GM03348 (cell line): Measurements from ENCODE around the gene KCND3.

Experiments used
- DNase-seq: peaks from one replicate; pipeline ENCODE4 v3.0.0; 2012; ENCODE audit warnings: low spot score

Gene KCND3

GRCh38 chr1:111739925-111740765 is 249.3 kb downstream of the KCND3 start:
- DNase-seq = peak; percentile 85

- DNase-seq = peak; percentile 97
Observed at GRCh38 chr1:111739194-111739924, 250.1 kb downstream of the KCND3 start, which contains the start of gene INKA2. INKA2 (minus strand) TSS chr1:111739395; CDS start chr1:111739242, 153 bp downstream.

GRCh38 chr1:111738436-111739193 is 250.9 kb downstream of the KCND3 start:
- peak; percentile 63 for DNase-seq

- DNase-seq = no peak
Observed at GRCh38 chr1:111738133-111738435, 251.4 kb downstream of the KCND3 start.

GRCh38 chr1:111737216-111738132 is 252.0 kb downstream of the KCND3 start:
- no peak for DNase-seq

GRCh38 chr1:111736548-111737215 is 252.8 kb downstream of the KCND3 start:
- no peak for DNase-seq

- no peak for DNase-seq
Observed at GRCh38 chr1:111735858-111736544, 253.5 kb downstream of the KCND3 start.

GRCh38 chr1:111735321-111735720 is 254.1 kb downstream of the KCND3 start:
- DNase-seq = no peak

GRCh38 chr1:111734856-111735255 is 254.6 kb downstream of the KCND3 start:
- DNase-seq = no peak

- DNase-seq = no peak
Observed at GRCh38 chr1:111734426-111734825, 255.0 kb downstream of the KCND3 start.

- no peak for DNase-seq
Observed at GRCh38 chr1:111733992-111734341, 255.5 kb downstream of the KCND3 start.

- DNase-seq = peak; percentile 69
Observed at GRCh38 chr1:111733183-111733991, 256.1 kb downstream of the KCND3 start.

GRCh38 chr1:111732718-111733117 is 256.8 kb downstream of the KCND3 start:
- no peak for DNase-seq

GRCh38 chr1:111731956-111732355 is 257.5 kb downstream of the KCND3 start:
- no peak for DNase-seq

- no peak for DNase-seq
Observed at GRCh38 chr1:111730706-111731105, 258.8 kb downstream of the KCND3 start.

- DNase-seq = no peak
Observed at GRCh38 chr1:111729946-111730681, 259.4 kb downstream of the KCND3 start.

GRCh38 chr1:111729271-111729921 is 260.1 kb downstream of the KCND3 start:
- DNase-seq = no peak

GRCh38 chr1:111727056-111727455 is 262.4 kb downstream of the KCND3 start:
- no peak for DNase-seq
